Breast epithelium (tissue), 4 donors: Measurements from ENCODE around the gene ZNRF2. TPM values are rescaled to one million over a fixed set of nuclear protein-coding genes. Genes with fewer than 3 reads are reported as not detected.

Experiments
- DNase-seq, 2 donors: peaks; one replicate each; pipeline ENCODE4 v3.0.0-alpha.2; 2019; ENCODE audit warnings: low spot score in 2 of 2
- H3K27ac ChIP-seq, 2 donors: fragments of 200-600 bp; sonication (generic) in 1 of 2; one replicate each; pipeline ENCODE4 v1.5.1; 2016 to 2019; ENCODE audit warnings: mild to moderate bottlenecking in 1 of 2
- H3K27me3 ChIP-seq, 2 donors: fragments of 200-600 bp; sonication (generic) in 1 of 2; one replicate each; pipeline versions ENCODE4 v1.5.1 to v1.6.0; 2017 to 2019; ENCODE audit warnings: control low read depth in 1 of 2, mild to moderate bottlenecking in 1 of 2
- H3K36me3 ChIP-seq: fragments of 200-600 bp; one replicate; pipeline ENCODE4 v1.5.1; 2019
- H3K4me1 ChIP-seq, 2 donors: fragments of 200-600 bp; sonication (generic); one replicate each; pipeline ENCODE4 v1.5.1; 2016 to 2019; ENCODE audit warnings: control low read depth in 1 of 2
- H3K4me3 ChIP-seq, 3 donors: fragments of 200-600 bp; sonication (generic); 1 replicate in 2 of 3; 2 replicates in 1 of 3; pipeline ENCODE4 v1.5.1; 2016 to 2019; ENCODE audit warnings: mild to moderate bottlenecking in 3 of 3, moderate library complexity in 2 of 3
- H3K9me3 ChIP-seq, 2 donors: fragments of 200-600 bp; sonication (generic) in 1 of 2; one replicate each; pipeline ENCODE4 v1.5.1; 2016 to 2019; ENCODE audit warnings: control low read depth in 1 of 2
- CTCF ChIP-seq, 3 donors: fragments of 450-650 bp; IDR thresholded peaks; one replicate each; pipeline ENCODE4 v1.5.1; 2016 to 2017; ENCODE audit warnings: antibody characterized with exemption in 3 of 3, mild to moderate bottlenecking in 3 of 3, moderate library complexity in 3 of 3
- POLR2A ChIP-seq: fragments of 450-650 bp; IDR thresholded peaks from one replicate; pipeline ENCODE4 v1.6.1; 2016; ENCODE audit warnings: antibody characterized with exemption, mild to moderate bottlenecking, moderate library complexity
- POLR2AphosphoS5 ChIP-seq, 3 donors: sonication (generic); formaldehyde crosslinking; IDR thresholded peaks; one replicate each; pipeline ENCODE4 v1.6.1; 2017; ENCODE audit warnings: antibody characterized with exemption in 3 of 3
- intact Hi-C: fragments of 100-400 bp; cut with DNase I; formaldehyde crosslinking; loops from one replicate; pipeline ENCODE4 v1.15.1; 2023; ENCODE audit warnings: low total_unique reads
- total RNA-seq, 3 donors: library from RNA; depleted of rRNA; stranded (reverse); fragments of >200 nt; gene quantifications; one replicate each; pipeline ENCODE4 v1.1.0, GENCODE V29; 2016

ZNRF2 gene
- total RNA-seq, 3 donors from 2014 or later, result 18.9 to 56.8 (median 30.5) TPM

- Histone ChIP-seq H3K9me3 (no peaks in the 10 kb centered on the region), H3K27me3 (no peaks in the 10 kb centered on the region), H3K4me3 (no peak overlapping the region), H3K27ac (no peak overlapping the region), H3K36me3 (no peaks in the 10 kb centered on the region), H3K4me1 (no peaks in the 10 kb centered on the region)
- intact Hi-C loops, result no loop called here
- DNase-seq, result no peak
- TF ChIP-seq POLR2AphosphoS5 (IDR thresholded peaks at IDR 0.05) (no peak), CTCF (IDR thresholded peaks at IDR 0.05) (no peak), POLR2A (no peak)
These were observed 24.9 kb downstream of the ZNRF2 start for GRCh38 chr7:30309302-30309701.

GRCh38 chr7:30309842-30310435 lies 25.5 kb downstream of the ZNRF2 start:
- Histone ChIP-seq H3K4me1 (no peaks in the 10 kb centered on the region), H3K4me3 (no peak overlapping the region), H3K36me3 (no peaks in the 10 kb centered on the region), H3K9me3 (no peaks in the 10 kb centered on the region), H3K27me3 (no peaks in the 10 kb centered on the region), H3K27ac (no peak overlapping the region)
- no peak for DNase-seq
- intact Hi-C loops, result no loop called here
- no peak for TF ChIP-seq POLR2AphosphoS5 (IDR thresholded peaks at IDR 0.05)
- TF ChIP-seq CTCF (IDR thresholded peaks at IDR 0.05), result no peak
- TF ChIP-seq POLR2A, result no peak

GRCh38 chr7:30310674-30311362 lies 26.4 kb downstream of the ZNRF2 start:
- Histone ChIP-seq H3K9me3 (no peaks in the 10 kb centered on the region), H3K36me3 (no peaks in the 10 kb centered on the region), H3K4me1 (no peaks in the 10 kb centered on the region), H3K4me3 (no peak overlapping the region), H3K27me3 (no peaks in the 10 kb centered on the region), H3K27ac (no peak overlapping the region)
- no peak for DNase-seq
- TF ChIP-seq POLR2A (no peak), POLR2AphosphoS5 (IDR thresholded peaks at IDR 0.05) (no peak), CTCF (IDR thresholded peaks at IDR 0.05) (no peak)
- intact Hi-C loops, result no loop called here

DNA sequence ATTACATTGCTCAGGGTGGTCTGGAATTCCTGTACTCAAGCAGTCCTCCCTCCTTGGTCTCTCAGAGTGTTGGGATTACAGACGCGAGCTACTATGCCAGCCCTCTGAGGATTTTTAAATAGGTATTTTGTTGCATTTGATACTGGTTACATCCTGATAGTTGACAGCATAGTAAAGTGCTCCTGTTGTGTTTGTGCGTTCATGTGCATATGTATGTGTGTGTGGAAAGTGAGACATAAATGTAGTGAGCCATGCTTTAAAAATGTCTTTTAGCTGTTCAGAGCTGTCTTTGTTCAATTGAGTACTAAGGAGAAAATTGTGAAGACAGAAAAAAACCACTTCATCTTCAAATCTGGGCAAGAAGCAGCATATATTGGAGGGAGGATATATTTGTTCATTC lies 27.8 kb downstream of the ZNRF2 start:
- H3K4me3 ChIP-seq, result no peak overlapping the region
- no peak for TF ChIP-seq POLR2AphosphoS5 (IDR thresholded peaks at IDR 0.05)
- TF ChIP-seq CTCF (IDR thresholded peaks at IDR 0.05), result no peak
- TF ChIP-seq POLR2A, result no peak
- no peaks in the 10 kb centered on the region for H3K36me3 ChIP-seq
- no peak for DNase-seq
- H3K4me1 ChIP-seq, result no peaks in the 10 kb centered on the region
- H3K9me3 ChIP-seq, result no peaks in the 10 kb centered on the region
- intact Hi-C loops, result no loop called here
- no peaks in the 10 kb centered on the region for H3K27me3 ChIP-seq
- H3K27ac ChIP-seq, result no peak overlapping the region

- H3K27me3 ChIP-seq, result no peaks in the 10 kb centered on the region
- H3K4me3 ChIP-seq, result no peak overlapping the region
- no peak for TF ChIP-seq CTCF (IDR thresholded peaks at IDR 0.05)
- no peak for TF ChIP-seq POLR2AphosphoS5 (IDR thresholded peaks at IDR 0.05)
- TF ChIP-seq POLR2A, result no peak
- H3K27ac ChIP-seq, result no peak overlapping the region
- no peak for DNase-seq
- H3K4me1 ChIP-seq, result no peaks in the 10 kb centered on the region
- intact Hi-C loops, result no loop called here
- no peaks in the 10 kb centered on the region for H3K36me3 ChIP-seq
- H3K9me3 ChIP-seq, result no peaks in the 10 kb centered on the region
These were observed 29.0 kb downstream of the ZNRF2 start for GRCh38 chr7:30313348-30313747.
